Endothelial cell of umbilical vein (primary cell): ENCODE results near the gene SSR1. TPM values are rescaled to one million over a fixed set of nuclear protein-coding genes. Genes with fewer than 3 reads are reported as not detected.

Source experiments
- BruUV-seq: library from RNA; stranded (reverse); fragments of 400-500 nt; replicated peaks from 2 replicates; lab custom pipeline; 2021; lab: Mats Ljungman, UMichigan
- CTCF ChIA-PET: fragments of 300-600, 350-600 bp; sonication (Branson Sonifier 250); formaldehyde crosslinking; loops from one replicate; lab custom pipeline; 2021; ENCODE audit warnings: antibody characterized with exemption, inconsistent platforms; lab: Charles Lee
- POLR2A ChIA-PET: fragments of 300-600, 350-600 bp; sonication (Branson Sonifier 250); formaldehyde crosslinking; loops from one replicate; lab custom pipeline; 2021; ENCODE audit warnings: antibody characterized with exemption, inconsistent platforms; lab: Charles Lee
- DNase-seq: peaks from one replicate; pipeline ENCODE4 v3.0.0-alpha.2; 2011; ENCODE audit warnings: low read depth, low spot score
- FAIRE-seq: peaks from 2 replicates; lab custom pipeline; 2011; peaks lifted over from hg19 to GRCh38; lab: Jason Lieb, UNC
- H2AFZ ChIP-seq: 2 replicates; pipeline ENCODE4 v1.6.0; 2012; ENCODE audit warnings: low read depth, low read length, control low read depth, inconsistent platforms
- H3K27ac ChIP-seq: 2 replicates; pipeline ENCODE4 v1.5.1; 2011; ENCODE audit warnings: low read depth, mild to moderate bottlenecking, control low read depth, low read length, moderate library complexity; ENCODE audit not compliant: insufficient read depth
- H3K27me3 ChIP-seq, 2 experiments: 2 replicates each; pipeline versions ENCODE4 v1.6.0 to v1.6.1; 2011; ENCODE audit warnings: low read length in 2 of 2, mixed read lengths in 1 of 2; ENCODE audit not compliant: control insufficient read depth in 2 of 2, insufficient read depth in 2 of 2
- H3K36me3 ChIP-seq, 2 experiments: 2 replicates in 1 of 2; 3 replicates in 1 of 2; pipeline ENCODE4 v1.5.1; 2011; ENCODE audit warnings: low read length in 2 of 2, mild to moderate bottlenecking in 1 of 2, moderate library complexity in 1 of 2; ENCODE audit not compliant: control insufficient read depth in 2 of 2, insufficient read depth in 2 of 2; ENCODE audit errors: extremely low read depth in 1 of 2
- H3K4me1 ChIP-seq: 3 replicates; pipeline ENCODE4 v1.5.1; 2011; ENCODE audit warnings: mild to moderate bottlenecking, low read length; ENCODE audit not compliant: control insufficient read depth, insufficient read depth; ENCODE audit errors: extremely low read depth
- H3K4me2 ChIP-seq: 2 replicates; pipeline ENCODE4 v1.6.1; 2011; ENCODE audit warnings: low read length, control low read depth, mixed read lengths; ENCODE audit not compliant: insufficient read depth
- H3K4me3 ChIP-seq, 3 experiments: fragments of 200-600 bp in 1 of 3; sonication (generic), shearing (Covaris generic) in 1 of 3; replicated peaks in 1 of 3; 2 replicates each; pipeline ENCODE4 v1.5.1; 2011 to 2016; ENCODE audit warnings: control low read depth in 3 of 3, low read length in 3 of 3, mild to moderate bottlenecking in 2 of 3, inconsistent platforms in 1 of 3, low read depth in 1 of 3, moderate library complexity in 1 of 3; ENCODE audit not compliant: insufficient read depth in 1 of 3
- H3K79me2 ChIP-seq: 2 replicates; pipeline ENCODE4 v1.6.0; 2012; ENCODE audit warnings: low read length, inconsistent platforms; ENCODE audit not compliant: control insufficient read depth, insufficient read depth
- H3K9ac ChIP-seq: replicated peaks from 2 replicates; pipeline ENCODE3; 2011; ENCODE audit warnings: low read length, control low read depth; ENCODE audit not compliant: insufficient read depth; ENCODE audit errors: extremely low read depth
- H3K9me1 ChIP-seq: replicated peaks from 3 replicates; pipeline ENCODE4 v1.6.0; 2011; ENCODE audit warnings: mild to moderate bottlenecking, low read length; ENCODE audit not compliant: control insufficient read depth, insufficient read depth; ENCODE audit errors: extremely low read depth
- H3K9me3 ChIP-seq: replicated peaks from 2 replicates; pipeline ENCODE4 v1.5.1; 2012; ENCODE audit warnings: low read length, inconsistent platforms; ENCODE audit not compliant: control insufficient read depth, insufficient read depth
- H4K20me1 ChIP-seq: replicated peaks from 2 replicates; pipeline ENCODE3; 2011; ENCODE audit warnings: mild to moderate bottlenecking, low read length; ENCODE audit not compliant: control insufficient read depth, insufficient read depth; ENCODE audit errors: extremely low read depth
- EZH2 ChIP-seq: IDR thresholded peaks from 2 replicates; pipeline ENCODE4 v1.6.1; 2012; ENCODE audit warnings: borderline replicate concordance, low read depth, mild to moderate bottlenecking, moderate library complexity, low read length, inconsistent platforms; ENCODE audit not compliant: severe bottlenecking
- FOS ChIP-seq: IDR thresholded peaks from 2 replicates; pipeline ENCODE4 v1.6.1; 2011; ENCODE audit warnings: mild to moderate bottlenecking, low read length, moderate library complexity, borderline replicate concordance; ENCODE audit not compliant: insufficient read depth
- GATA2 ChIP-seq: IDR thresholded peaks from 2 replicates; pipeline ENCODE4 v1.7.0; 2011; ENCODE audit warnings: low read depth, mild to moderate bottlenecking, moderate library complexity, mixed read lengths, low read length; ENCODE audit not compliant: insufficient read length, insufficient read depth
- JUN ChIP-seq: IDR thresholded peaks from 2 replicates; pipeline ENCODE4 v1.6.1; 2011; ENCODE audit warnings: borderline replicate concordance, low read depth; ENCODE audit not compliant: insufficient read length, insufficient read depth
- MYC ChIP-seq: IDR thresholded peaks from one replicate; pipeline ENCODE4 v1.6.1; 2011; ENCODE audit warnings: mild to moderate bottlenecking, low read depth, low read length
- POLR2A ChIP-seq: IDR thresholded peaks from 2 replicates; pipeline ENCODE4 v1.6.1; 2012; ENCODE audit warnings: low read depth, mild to moderate bottlenecking, control low read depth, low read length
- POLR2AphosphoS5 ChIP-seq: IDR thresholded peaks from 2 replicates; pipeline ENCODE4 v1.6.1; 2012; ENCODE audit warnings: low read depth, mild to moderate bottlenecking, control low read depth, low read length, moderate library complexity; ENCODE audit not compliant: insufficient read depth
- dilution Hi-C: fragments of 300-500 bp; cut with MboI; formaldehyde crosslinking; loops from one replicate; pipeline ENCODE4 v1.15.0; 2019; ENCODE audit warnings: low sequenced_read_pairs; ENCODE audit not compliant: extremely low pct_ligation_motif_present
- intact Hi-C: fragments of 100-400 bp; cut with micrococcal nuclease; formaldehyde crosslinking; loops from one replicate; pipeline ENCODE4 v1.10.0; 2022
- polyA plus RNA-seq, 4 experiments: library from polyadenylated mRNA; depleted of rRNA in 3 of 4; stranded (reverse) in 3 of 4; unstranded in 1 of 4; fragments of >200 nt; gene quantifications; 2 replicates each; pipeline versions ENCODE4 v1.2.1 to v1.2.3, GENCODE V29; 2011 to 2012; ENCODE audit warnings: missing spikeins in 1 of 4
- total RNA-seq: library from RNA; stranded (reverse); gene quantifications from 2 replicates; pipeline ENCODE4 v1.2.3, GENCODE V29; 2021
- TF ChIP-seq, protein P1 (sequence below): IDR thresholded peaks from 2 replicates; pipeline ENCODE4 v1.6.1; 2011; ENCODE audit not compliant: insufficient read depth, insufficient read length
- TF ChIP-seq, protein P2 (sequence below), 2 donors: IDR thresholded peaks; 1 replicate in 1 of 2; 2 replicates in 1 of 2; pipeline ENCODE4 v1.5.1; 2011; ENCODE audit warnings: low read length in 2 of 2, mild to moderate bottlenecking in 2 of 2, moderate library complexity in 2 of 2, control low read depth in 1 of 2, inconsistent platforms in 1 of 2, low read depth in 1 of 2; ENCODE audit not compliant: insufficient read depth in 1 of 2; ENCODE audit errors: extremely low read depth in 1 of 2

The SSR1 gene
- total and polyA plus RNA-seq, 2 donors (not counting 3 experiments of a cell fraction or from before 2014, with no cell fraction given) = 70.7 to 187 TPM

DNA sequence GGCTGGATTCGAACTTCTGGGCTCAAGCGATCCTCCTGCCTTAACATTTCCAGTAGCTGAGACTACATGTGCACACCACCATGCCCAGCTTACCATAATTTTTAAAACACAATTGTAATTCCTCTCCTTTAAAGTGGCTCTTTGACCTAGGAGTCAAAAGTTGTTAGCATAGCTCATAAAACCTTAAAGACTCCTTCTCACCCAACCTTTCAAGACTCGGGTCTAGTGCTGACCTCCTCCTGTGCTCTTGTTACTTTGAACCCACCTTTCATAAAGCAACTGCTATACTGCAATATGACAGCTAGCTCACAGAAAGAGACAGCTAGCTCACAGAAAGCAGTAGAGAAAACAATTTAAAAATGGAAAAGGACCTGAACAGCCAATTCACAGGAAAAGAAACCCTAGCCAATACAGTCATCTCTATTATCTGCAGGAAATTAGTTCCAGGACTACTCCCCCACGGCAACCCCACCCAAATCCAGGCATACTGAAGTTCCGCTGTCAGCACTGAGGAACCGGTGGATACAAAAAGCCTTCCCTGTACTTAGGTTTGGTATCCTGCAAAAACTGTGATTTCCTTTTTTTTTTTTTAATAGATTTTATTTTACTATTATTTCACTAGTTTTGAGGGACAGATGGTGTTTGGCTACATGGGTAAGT is 20.3 kb downstream of the SSR1 start:
- H3K9me3 ChIP-seq = no peaks in the 10 kb centered on the region
- H3K9ac ChIP-seq = no peak overlapping the region
- CTCF ChIA-PET = interaction anchor here (0.8 to 1.8 kb wide), 3 partner anchors 15 to 616 kb away, joined by 4 to 7 read pairs (median 6); no protein-coding TSS in a partner anchor
- dilution Hi-C loops (no loop called here), intact Hi-C loops (no loop called here)
- H3K4me2 ChIP-seq = no peak overlapping the region
- no peak for FAIRE-seq
- H3K9me1 ChIP-seq = no peaks in the 10 kb centered on the region
- H3K27ac ChIP-seq = no peak overlapping the region
- H3K27me3 ChIP-seq = no peaks in the 10 kb centered on the region
- DNase-seq = no peak
- H3K4me3 ChIP-seq = no peak overlapping the region
- POLR2A ChIA-PET = no interaction called here
- no peak overlapping the region for H2AFZ ChIP-seq
- TF ChIP-seq EZH2 (no peak), FOS (no peak), MYC (no peak), POLR2AphosphoS5 (no peak), JUN (no peak), POLR2A (no peak), GATA2 (no peak)
- TF ChIP-seq, protein P1, sequence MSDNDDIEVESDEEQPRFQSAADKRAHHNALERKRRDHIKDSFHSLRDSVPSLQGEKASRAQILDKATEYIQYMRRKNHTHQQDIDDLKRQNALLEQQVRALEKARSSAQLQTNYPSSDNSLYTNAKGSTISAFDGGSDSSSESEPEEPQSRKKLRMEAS = no peak
- TF ChIP-seq, protein P2, sequence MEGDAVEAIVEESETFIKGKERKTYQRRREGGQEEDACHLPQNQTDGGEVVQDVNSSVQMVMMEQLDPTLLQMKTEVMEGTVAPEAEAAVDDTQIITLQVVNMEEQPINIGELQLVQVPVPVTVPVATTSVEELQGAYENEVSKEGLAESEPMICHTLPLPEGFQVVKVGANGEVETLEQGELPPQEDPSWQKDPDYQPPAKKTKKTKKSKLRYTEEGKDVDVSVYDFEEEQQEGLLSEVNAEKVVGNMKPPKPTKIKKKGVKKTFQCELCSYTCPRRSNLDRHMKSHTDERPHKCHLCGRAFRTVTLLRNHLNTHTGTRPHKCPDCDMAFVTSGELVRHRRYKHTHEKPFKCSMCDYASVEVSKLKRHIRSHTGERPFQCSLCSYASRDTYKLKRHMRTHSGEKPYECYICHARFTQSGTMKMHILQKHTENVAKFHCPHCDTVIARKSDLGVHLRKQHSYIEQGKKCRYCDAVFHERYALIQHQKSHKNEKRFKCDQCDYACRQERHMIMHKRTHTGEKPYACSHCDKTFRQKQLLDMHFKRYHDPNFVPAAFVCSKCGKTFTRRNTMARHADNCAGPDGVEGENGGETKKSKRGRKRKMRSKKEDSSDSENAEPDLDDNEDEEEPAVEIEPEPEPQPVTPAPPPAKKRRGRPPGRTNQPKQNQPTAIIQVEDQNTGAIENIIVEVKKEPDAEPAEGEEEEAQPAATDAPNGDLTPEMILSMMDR (IDR thresholded peaks at IDR 0.05; ENCODE audit: extremely low read depth in 1 of 2, insufficient read depth in 1 of 2, low read depth in 1 of 2, low read length in 2 of 2) = no peak
- no peaks in the 10 kb centered on the region for H4K20me1 ChIP-seq
- peaks cover 10% of the 10 kb centered on the region for H3K79me2 ChIP-seq
- no peaks in the 10 kb centered on the region for H3K4me1 ChIP-seq
- H3K36me3 ChIP-seq = peaks cover 12 to 29% of the 10 kb centered on the region in 2 experiments
- BruUV-seq = no TSS peak
